Thoracic aorta (tissue), 2 donors: ENCODE data around the gene BUB1B. TPM values are rescaled to one million over a fixed set of nuclear protein-coding genes. Genes with fewer than 3 reads are reported as not detected.
"Not testable (repeated sequence)": the region's sequence is repeated elsewhere in the genome, so short reads cannot be mapped to it uniquely, and the experiment has no call there.

Experiments
- ATAC-seq: fragments of 150-250 bp; one replicate; pipeline ENCODE4 v1.8.0; 2017; ENCODE audit warnings: low read depth; ENCODE audit not compliant: insufficient number of reproducible peaks, low FRiP score
- DNase-seq: peaks from one replicate; pipeline ENCODE4 v3.0.0-alpha.2; 2020; ENCODE audit warnings: low spot score
- H3K27ac ChIP-seq, 2 donors: fragments of 200-600 bp; sonication (generic); 1 replicate in 1 of 2; 2 replicates in 1 of 2; pipeline ENCODE4 v1.5.1; 2016; ENCODE audit warnings: mild to moderate bottlenecking in 2 of 2, moderate library complexity in 2 of 2
- H3K27me3 ChIP-seq: fragments of 200-600 bp; sonication (generic); replicated peaks from 2 replicates; pipeline ENCODE4 v1.6.0; 2016; ENCODE audit warnings: mild to moderate bottlenecking; ENCODE audit not compliant: insufficient read depth
- H3K36me3 ChIP-seq: fragments of 200-600 bp; sonication (generic); one replicate; pipeline ENCODE4 v1.5.1; 2016
- H3K4me1 ChIP-seq, 2 donors: fragments of 200-600 bp; sonication (generic); 1 replicate in 1 of 2; 2 replicates in 1 of 2; pipeline versions ENCODE4 v1.5.1 to v1.6.0; 2016; ENCODE audit warnings: low read depth in 2 of 2, mild to moderate bottlenecking in 1 of 2; ENCODE audit not compliant: control insufficient read depth in 1 of 2
- H3K4me3 ChIP-seq: fragments of 200-600 bp; sonication (generic); 2 replicates; pipeline ENCODE4 v1.5.1; 2016; ENCODE audit warnings: mild to moderate bottlenecking
- H3K9me3 ChIP-seq: fragments of 200-600 bp; sonication (generic); 2 replicates; pipeline ENCODE4 v1.5.1; 2016
- total RNA-seq, 2 donors: library from RNA; depleted of rRNA; stranded (reverse); fragments of >200 nt; gene quantifications; one replicate each; pipeline versions ENCODE4 v1.1.0 to v1.2.3, GENCODE V29; 2016
- TF ChIP-seq, protein P1 (sequence below): fragments of 200-600 bp; sonication (generic); IDR thresholded peaks from one replicate; pipeline ENCODE4 v1.5.1; 2019; ENCODE audit warnings: antibody characterized with exemption

Gene BUB1B
- total RNA-seq, 2 donors from 2014 or later = 0.41 to 3.5 TPM

DNA sequence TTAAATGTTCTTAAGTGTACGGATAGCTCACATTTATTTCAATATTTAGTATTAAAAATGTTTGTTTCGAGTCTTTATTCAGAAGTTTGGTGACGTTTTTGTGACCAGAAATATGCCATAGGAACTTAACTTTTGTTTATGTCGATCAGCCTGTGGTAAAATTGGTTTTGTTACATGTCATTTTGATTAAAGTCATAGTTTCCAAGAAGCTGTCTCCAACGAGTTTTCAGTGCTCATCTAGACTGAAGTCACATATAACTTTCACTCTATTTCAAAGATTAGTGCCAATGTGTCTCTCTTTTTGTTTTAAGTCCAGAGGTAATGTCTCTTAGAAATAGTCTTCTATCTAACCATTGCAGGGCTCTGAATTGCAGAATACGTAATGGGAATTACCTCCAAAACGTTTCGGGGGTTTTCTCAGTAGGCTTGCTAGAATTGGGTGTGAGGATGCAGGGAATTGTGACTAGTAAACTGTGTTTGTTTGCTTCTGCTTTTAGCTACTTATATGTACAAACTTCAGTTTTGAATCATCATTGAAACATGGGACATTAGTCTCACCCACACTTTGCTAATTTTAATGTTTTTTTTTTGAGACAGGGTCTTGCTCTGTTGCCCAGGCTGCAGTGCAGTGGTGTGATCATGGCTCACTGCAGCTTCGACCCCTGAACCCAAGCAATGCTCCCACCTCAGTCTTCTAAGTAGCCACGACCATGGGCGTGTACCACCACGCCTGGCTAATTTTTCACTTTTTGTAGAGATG is 3.0 kb downstream of the BUB1B start:
- Histone ChIP-seq H3K27me3 (no peaks in the 10 kb centered on the region), H3K27ac (no peak overlapping the region), H3K4me1 (peaks cover 4 to 5% of the 10 kb centered on the region in 2 donors), H3K4me3 (no peak overlapping the region), H3K36me3 (no peaks in the 10 kb centered on the region), H3K9me3 (no peaks in the 10 kb centered on the region)
- DNase-seq (no peak), ATAC-seq (no peak)
- TF ChIP-seq, protein P1, sequence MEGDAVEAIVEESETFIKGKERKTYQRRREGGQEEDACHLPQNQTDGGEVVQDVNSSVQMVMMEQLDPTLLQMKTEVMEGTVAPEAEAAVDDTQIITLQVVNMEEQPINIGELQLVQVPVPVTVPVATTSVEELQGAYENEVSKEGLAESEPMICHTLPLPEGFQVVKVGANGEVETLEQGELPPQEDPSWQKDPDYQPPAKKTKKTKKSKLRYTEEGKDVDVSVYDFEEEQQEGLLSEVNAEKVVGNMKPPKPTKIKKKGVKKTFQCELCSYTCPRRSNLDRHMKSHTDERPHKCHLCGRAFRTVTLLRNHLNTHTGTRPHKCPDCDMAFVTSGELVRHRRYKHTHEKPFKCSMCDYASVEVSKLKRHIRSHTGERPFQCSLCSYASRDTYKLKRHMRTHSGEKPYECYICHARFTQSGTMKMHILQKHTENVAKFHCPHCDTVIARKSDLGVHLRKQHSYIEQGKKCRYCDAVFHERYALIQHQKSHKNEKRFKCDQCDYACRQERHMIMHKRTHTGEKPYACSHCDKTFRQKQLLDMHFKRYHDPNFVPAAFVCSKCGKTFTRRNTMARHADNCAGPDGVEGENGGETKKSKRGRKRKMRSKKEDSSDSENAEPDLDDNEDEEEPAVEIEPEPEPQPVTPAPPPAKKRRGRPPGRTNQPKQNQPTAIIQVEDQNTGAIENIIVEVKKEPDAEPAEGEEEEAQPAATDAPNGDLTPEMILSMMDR = no peak

DNA sequence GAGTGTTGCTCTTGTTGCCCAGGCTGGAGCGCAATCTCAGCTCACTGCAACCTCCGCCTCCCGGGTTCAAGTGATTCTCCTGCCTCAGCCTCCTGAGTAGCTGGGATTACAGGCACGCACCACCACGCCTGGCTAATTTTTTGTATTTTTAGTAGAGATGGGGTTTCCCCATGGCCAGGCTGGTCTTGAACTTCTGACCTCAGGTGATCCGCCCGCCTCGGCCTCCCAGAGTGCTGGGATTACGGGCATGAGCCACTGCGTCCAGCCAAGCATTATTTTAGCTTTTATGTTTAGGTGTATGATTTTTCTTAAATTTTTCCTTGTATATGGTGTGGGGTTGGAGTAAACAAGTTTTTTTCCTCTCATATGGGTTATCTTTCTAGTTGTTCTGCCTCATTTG is 6.5 kb downstream of the BUB1B start:
- DNase-seq, H3K36me3 ChIP-seq, H3K27me3 ChIP-seq, H3K4me3 ChIP-seq, H3K9me3 ChIP-seq, ATAC-seq, H3K4me1 ChIP-seq, H3K27ac ChIP-seq: not testable (repeated sequence)

DNA sequence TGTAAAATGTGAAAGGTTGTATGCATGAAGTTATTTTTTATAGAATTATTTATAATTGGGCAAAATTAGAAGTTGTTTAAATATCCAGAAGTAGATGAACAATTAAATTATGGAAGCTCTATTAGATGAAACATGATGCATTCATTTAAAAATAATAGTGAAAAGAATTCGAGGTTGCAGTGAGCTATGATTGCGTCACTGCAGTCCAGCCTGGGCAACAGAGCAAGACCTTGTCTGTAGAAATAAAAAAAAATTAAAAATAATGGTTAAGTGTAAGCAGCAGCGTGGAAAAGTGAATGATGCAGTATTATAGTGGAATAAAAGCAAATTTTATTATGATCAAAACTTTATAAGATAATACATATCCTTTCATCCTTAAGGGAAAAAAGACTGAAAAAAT is 14.3 kb downstream of the BUB1B start:
- Histone ChIP-seq H3K27ac (no peak overlapping the region), H3K4me1 (no peaks in the 10 kb centered on the region), H3K36me3 (no peaks in the 10 kb centered on the region), H3K4me3 (no peak overlapping the region), H3K27me3 (no peaks in the 10 kb centered on the region), H3K9me3 (no peaks in the 10 kb centered on the region)
- DNase-seq (no peak), ATAC-seq (no peak)
- TF ChIP-seq, protein P1 = no peak

DNA sequence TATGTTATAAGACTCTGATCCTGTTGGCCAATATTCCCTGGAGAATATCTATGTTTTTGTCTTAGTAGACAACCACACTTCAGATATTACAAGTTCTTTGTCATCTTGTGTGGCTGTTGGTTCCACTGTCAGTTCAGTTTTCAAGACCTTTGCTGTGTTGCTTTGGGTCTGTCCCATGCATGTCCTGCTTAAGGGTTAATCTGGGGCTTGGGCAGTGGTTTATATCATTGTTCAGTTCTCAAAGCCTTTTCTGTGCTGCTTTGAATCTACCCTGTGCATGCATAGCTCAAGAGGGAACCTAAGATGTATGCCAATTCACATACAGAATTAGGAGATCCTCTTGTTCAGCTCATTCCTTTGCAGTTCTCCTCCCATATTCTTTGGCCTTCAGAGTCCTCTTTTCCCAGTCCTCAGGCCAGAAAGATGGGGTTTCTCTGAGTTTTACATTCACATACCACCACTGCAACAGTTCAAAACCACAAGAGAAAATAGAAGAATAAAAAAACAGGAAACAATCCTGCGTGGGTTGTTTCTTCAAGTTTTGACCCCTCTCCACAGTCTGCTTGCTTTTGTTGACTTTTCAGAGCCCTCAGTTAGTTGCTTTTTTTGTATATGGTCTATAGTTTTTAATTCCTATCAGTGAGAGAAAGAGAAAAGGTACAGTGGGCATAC is 21.6 kb downstream of the BUB1B start:
- Histone ChIP-seq H3K4me1 (no peaks in the 10 kb centered on the region), H3K27ac (no peak overlapping the region), H3K36me3 (no peaks in the 10 kb centered on the region), H3K9me3 (no peaks in the 10 kb centered on the region), H3K27me3 (no peaks in the 10 kb centered on the region), H3K4me3 (no peak overlapping the region)
- TF ChIP-seq, protein P1 = no peak
- no peak for ATAC-seq
- no peak for DNase-seq

DNA sequence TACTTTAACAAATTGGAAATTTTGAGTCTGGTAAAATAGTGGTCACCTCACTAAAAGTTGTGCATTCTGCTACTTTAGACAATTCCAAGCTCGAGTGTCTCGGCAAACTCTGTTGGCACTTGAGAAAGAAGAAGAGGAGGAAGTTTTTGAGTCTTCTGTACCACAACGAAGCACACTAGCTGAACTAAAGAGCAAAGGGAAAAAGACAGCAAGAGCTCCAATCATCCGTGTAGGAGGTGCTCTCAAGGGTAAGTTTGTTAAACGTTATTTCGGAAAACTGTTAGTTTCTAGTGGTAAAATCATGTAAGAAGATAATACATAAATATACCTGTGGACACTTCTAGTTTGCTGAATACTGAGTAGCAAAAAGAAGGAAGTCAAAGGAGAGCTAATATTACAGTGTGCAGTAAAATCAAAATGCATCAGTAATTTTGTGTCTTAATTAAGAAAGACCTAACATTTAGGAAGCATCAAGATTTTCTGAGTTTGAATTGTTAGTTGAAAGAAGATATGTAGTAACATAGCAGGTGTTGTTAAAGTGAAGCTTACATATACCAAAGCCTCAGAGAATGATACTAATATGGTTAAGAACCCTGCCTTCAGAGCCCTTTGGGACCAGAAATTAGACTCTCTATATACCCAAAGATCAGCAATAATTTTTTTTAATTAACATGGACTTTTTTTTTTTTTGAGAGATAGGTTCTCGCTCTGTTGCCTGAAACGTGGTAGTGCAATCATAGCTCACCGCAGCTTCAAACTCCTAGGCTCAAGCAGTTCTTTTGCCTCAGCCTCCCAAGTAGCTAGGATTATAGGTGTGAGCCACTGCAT is 23.0 kb downstream of the BUB1B start:
- H3K4me1 ChIP-seq = no peaks in the 10 kb centered on the region
- no peaks in the 10 kb centered on the region for H3K36me3 ChIP-seq
- DNase-seq (no peak), ATAC-seq (no peak)
- TF ChIP-seq, protein P1 = no peak
- no peak overlapping the region for H3K27ac ChIP-seq
- H3K27me3 ChIP-seq = no peaks in the 10 kb centered on the region
- no peaks in the 10 kb centered on the region for H3K9me3 ChIP-seq
- no peak overlapping the region for H3K4me3 ChIP-seq
